ENCODE results near the gene NARF.
A peak's percentile ranks its signal among the peaks of the same experiment; 100 is the strongest.
"Not testable (repeated sequence)": the region's sequence is repeated elsewhere in the genome, so short reads cannot be mapped to it uniquely, and the experiment has no call there.

Gene NARF

GRCh38 chr17:82447876-82448275, 10.7 kb upstream of the NARF start:
- no peak for DNase-seq

GRCh38 chr17:82449131-82449882, 9.2 kb upstream of the NARF start:
- DNase-seq: peak; percentile 74

- DNase-seq: no peak
Observed at GRCh38 chr17:82449883-82450356, 8.6 kb upstream of the NARF start.

- DNase-seq: peak; percentile 94
Observed at GRCh38 chr17:82450357-82451106, 8.0 kb upstream of the NARF start, which contains the start of gene CYBC1. Gene CYBC1, minus strand, starts transcription at chr17:82450752. Its CDS starts 1,498 bp downstream, at chr17:82449254.

GRCh38 chr17:82452162-82452561, 6.4 kb upstream of the NARF start:
- no peak for DNase-seq

- DNase-seq: not testable (repeated sequence)
Observed at GRCh38 chr17:82453151-82453550, 5.4 kb upstream of the NARF start.

GRCh38 chr17:82453706-82454105, 4.8 kb upstream of the NARF start:
- DNase-seq: not testable (repeated sequence)

- DNase-seq: no peak
Observed at GRCh38 chr17:82457073-82457928, 1.2 kb upstream of the NARF start.

- no peak for DNase-seq
Observed at GRCh38 chr17:82457929-82458178, 687 bp upstream of the NARF start.

GRCh38 chr17:82458885-82459424, 414 bp downstream of the NARF start:
- no peak for DNase-seq

GRCh38 chr17:82459936-82460335, 1.4 kb downstream of the NARF start:
- DNase-seq: not testable (repeated sequence)

- DNase-seq: no peak
Observed at GRCh38 chr17:82461827-82462524, 3.4 kb downstream of the NARF start.

GRCh38 chr17:82463391-82463790, 4.8 kb downstream of the NARF start:
- DNase-seq: no peak

GRCh38 chr17:82463925-82464566, 5.5 kb downstream of the NARF start:
- DNase-seq: no peak

GRCh38 chr17:82464567-82464929, 6.0 kb downstream of the NARF start:
- DNase-seq: no peak

- DNase-seq: no peak
Observed at GRCh38 chr17:82465023-82465603, 6.6 kb downstream of the NARF start.

- no peak for DNase-seq
Observed at GRCh38 chr17:82468692-82469091, 10.2 kb downstream of the NARF start.

- DNase-seq: no peak
Observed at GRCh38 chr17:82470065-82470464, 11.5 kb downstream of the NARF start.

GRCh38 chr17:82474223-82475010, 15.9 kb downstream of the NARF start:
- no peak for DNase-seq

- no peak for DNase-seq
Observed at GRCh38 chr17:82475458-82475857, 16.9 kb downstream of the NARF start.

GRCh38 chr17:82477934-82478333, 19.4 kb downstream of the NARF start:
- DNase-seq: no peak
